T-helper 2 cell treated with Interferon-gamma antibody and Interleukin-4, amounts not matched to agents 5 μg/mL and 100 μg/mL, for 36 hours (primary cell): Measurements from ENCODE around the gene INTS6.

ENCODE experiments used
- DNase-seq: peaks from one replicate; pipeline ENCODE4 v3.0.0; 2021; ENCODE audit warnings: low spot score
- H3K27ac Mint-ChIP-seq: one replicate; pipeline ENCODE4 v1.8.0; 2021; ENCODE audit warnings: mild to moderate bottlenecking, mixed read lengths
- H3K27me3 Mint-ChIP-seq: one replicate; pipeline ENCODE4 v1.8.0; 2021; ENCODE audit warnings: low read depth, mixed read lengths
- H3K36me3 Mint-ChIP-seq: one replicate; pipeline ENCODE4 v1.8.0; 2021; ENCODE audit warnings: low read depth, mixed read lengths
- H3K4me1 Mint-ChIP-seq: one replicate; pipeline ENCODE4 v1.8.0; 2021; ENCODE audit warnings: low read depth, mixed read lengths
- H3K4me3 Mint-ChIP-seq: one replicate; pipeline ENCODE4 v1.8.0; 2022; ENCODE audit warnings: mild to moderate bottlenecking, moderate library complexity, mixed read lengths
- H3K9me3 Mint-ChIP-seq: one replicate; pipeline ENCODE4 v1.8.0; 2021; ENCODE audit warnings: mixed read lengths

INTS6 gene

DNA sequence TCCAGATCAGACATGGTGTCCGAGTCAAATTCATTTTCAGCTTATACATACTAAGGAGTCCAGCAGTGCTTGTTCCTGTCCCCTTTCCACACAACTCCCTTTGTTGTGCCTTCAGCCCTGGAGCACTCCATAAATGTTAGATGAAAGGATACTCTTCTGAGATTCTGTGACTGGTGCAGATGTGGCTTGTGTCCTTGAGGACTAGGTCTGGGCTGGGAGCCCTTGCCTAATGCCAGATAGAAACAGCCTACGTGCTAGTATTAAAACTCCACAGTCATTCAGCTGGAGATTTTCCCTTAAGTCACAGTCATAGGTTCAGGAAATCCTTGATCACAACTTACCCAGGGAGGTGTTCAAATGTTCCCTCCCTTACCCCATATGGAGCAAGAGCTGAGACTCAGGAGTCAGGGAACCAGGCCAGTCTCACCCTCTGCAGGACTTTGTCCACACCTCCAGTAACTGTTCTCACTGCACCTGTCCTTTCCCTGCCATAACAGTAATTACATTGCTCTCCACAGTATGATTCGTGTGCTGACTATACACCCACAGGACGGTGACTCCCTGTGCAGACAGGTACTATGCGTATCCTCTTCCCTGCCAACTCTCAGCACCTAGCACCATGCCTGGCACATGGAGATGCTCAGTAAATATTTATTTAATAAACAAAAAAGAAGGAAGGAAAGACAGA is 128.9 kb downstream of the INTS6 start:
- H3K36me3 Mint-ChIP-seq = no peaks in the 10 kb centered on the region
- no peak overlapping the region for H3K4me3 Mint-ChIP-seq
- DNase-seq = no peak
- no peaks in the 10 kb centered on the region for H3K4me1 Mint-ChIP-seq
- H3K27me3 Mint-ChIP-seq = no peaks in the 10 kb centered on the region
- H3K27ac Mint-ChIP-seq = no peak overlapping the region
- H3K9me3 Mint-ChIP-seq = no peaks in the 10 kb centered on the region

DNA sequence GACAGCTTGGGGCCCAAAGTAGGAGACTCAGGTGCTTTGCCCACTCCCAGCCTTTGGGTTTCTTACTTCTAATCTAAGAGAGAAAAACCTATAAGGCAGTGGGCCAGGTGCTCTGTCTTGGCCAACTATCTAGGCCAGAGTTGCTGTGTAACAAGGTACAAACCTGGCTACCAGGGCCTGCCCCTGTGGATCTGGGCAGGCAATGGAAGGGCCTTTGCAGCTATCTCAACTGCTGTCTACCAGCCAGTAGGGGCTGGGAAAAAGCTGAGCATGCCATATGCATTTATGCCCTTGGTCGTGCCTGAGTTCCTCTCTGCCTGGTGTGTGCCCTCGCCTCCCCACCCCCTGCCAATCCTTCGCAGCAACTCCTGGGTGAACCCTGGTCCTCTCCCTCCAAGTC is 130.0 kb downstream of the INTS6 start:
- no peaks in the 10 kb centered on the region for H3K27me3 Mint-ChIP-seq

DNA sequence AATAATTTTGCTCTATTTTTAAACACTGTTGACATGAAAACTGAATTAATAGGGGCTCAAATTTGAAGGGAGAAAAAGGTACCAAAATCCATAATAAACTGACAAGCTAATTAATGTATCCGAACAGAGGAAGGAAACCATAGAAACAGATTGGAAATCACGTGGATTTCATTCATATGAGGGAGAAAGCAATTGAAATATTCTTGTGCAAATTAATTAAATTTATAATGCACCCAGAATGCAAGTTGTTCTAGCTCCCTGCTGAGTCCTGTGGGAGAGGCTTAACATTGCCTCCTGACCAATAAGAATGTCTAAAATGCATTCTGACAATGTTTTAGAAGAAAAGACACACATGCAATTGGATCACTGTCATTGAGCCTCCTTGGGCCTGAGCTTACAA is 131.0 kb downstream of the INTS6 start:
- H3K36me3 Mint-ChIP-seq = no peaks in the 10 kb centered on the region
- H3K9me3 Mint-ChIP-seq = no peaks in the 10 kb centered on the region
- DNase-seq = no peak
- H3K4me1 Mint-ChIP-seq = no peaks in the 10 kb centered on the region
- H3K27me3 Mint-ChIP-seq = no peaks in the 10 kb centered on the region
- H3K27ac Mint-ChIP-seq = no peak overlapping the region
- H3K4me3 Mint-ChIP-seq = no peak overlapping the region

More for the DNA sequence above, 130.0 kb downstream of the INTS6 start:
- Mint-ChIP-seq H3K27ac (no peak overlapping the region), H3K4me3 (no peak overlapping the region), H3K4me1 (no peaks in the 10 kb centered on the region), H3K9me3 (no peaks in the 10 kb centered on the region), H3K36me3 (no peaks in the 10 kb centered on the region)
- DNase-seq = no peak

DNA sequence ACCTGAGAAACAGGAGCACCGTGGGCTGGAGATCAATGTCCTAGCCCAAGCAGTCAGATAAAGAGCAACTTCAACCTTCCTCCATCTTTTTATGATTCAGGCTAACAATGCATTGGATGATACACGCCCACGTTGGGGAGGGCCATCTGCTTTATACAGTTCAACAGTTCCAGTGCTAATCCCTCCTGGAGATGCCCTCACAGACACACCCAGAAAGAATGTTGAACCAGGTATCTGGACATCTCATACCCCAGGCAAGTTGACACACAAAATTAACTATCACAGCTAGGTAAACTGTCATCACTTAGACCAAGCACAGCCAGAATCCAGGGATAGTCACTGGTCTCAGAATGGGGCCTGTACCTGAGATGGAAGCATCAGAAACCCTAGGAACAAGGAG is 134.0 kb downstream of the INTS6 start:
- no peak for DNase-seq
- H3K36me3 Mint-ChIP-seq = no peaks in the 10 kb centered on the region
- no peaks in the 10 kb centered on the region for H3K9me3 Mint-ChIP-seq
- H3K4me1 Mint-ChIP-seq = no peaks in the 10 kb centered on the region
- H3K27ac Mint-ChIP-seq = no peak overlapping the region
- H3K27me3 Mint-ChIP-seq = no peaks in the 10 kb centered on the region
- H3K4me3 Mint-ChIP-seq = no peak overlapping the region

DNA sequence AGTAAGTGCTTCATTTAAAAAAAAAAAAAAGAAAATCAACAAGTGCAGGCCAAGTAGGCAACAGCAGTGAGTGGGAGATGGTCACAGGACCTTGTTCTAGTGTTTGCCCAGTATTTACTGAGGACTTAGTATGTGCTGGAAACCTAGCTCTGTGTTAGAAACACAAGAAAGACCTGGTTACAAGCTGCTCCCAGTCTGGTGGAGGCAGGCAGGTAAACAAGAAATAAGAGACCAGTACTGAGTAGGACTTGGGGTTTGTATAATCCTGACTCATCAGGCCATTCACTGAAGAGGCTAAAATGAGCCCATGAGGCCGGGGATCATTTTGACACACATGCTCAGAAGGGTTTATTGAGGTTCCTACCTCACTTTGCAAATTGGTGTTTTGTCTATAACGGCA is 134.8 kb downstream of the INTS6 start:
- no peaks in the 10 kb centered on the region for H3K9me3 Mint-ChIP-seq
- no peak for DNase-seq
- no peak overlapping the region for H3K27ac Mint-ChIP-seq
- no peaks in the 10 kb centered on the region for H3K36me3 Mint-ChIP-seq
- no peak overlapping the region for H3K4me3 Mint-ChIP-seq
- H3K27me3 Mint-ChIP-seq = peaks cover 2% of the 10 kb centered on the region
- no peaks in the 10 kb centered on the region for H3K4me1 Mint-ChIP-seq

DNA sequence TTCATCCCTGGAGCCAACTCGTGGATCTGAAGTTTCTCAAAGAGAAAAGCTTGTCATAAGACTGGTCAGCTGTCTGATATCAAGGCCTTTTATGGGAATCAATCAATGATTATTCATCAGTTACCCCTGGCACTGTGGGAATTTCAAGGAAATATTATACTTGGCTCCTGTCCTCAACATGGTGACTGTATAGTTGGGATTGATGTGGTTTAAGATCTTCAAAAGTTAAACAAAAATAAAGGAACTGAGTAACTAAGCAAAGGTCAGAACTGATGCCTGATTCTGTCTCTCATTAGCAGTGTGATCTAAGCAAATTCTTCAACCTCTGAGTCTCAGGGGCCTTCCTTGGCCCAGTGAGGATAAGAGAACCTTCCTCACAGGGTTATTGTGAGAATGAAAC is 135.6 kb downstream of the INTS6 start:
- Mint-ChIP-seq H3K4me1 (no peaks in the 10 kb centered on the region), H3K9me3 (no peaks in the 10 kb centered on the region), H3K4me3 (no peak overlapping the region), H3K27me3 (peaks cover 3% of the 10 kb centered on the region), H3K36me3 (no peaks in the 10 kb centered on the region), H3K27ac (no peak overlapping the region)
- no peak for DNase-seq

DNA sequence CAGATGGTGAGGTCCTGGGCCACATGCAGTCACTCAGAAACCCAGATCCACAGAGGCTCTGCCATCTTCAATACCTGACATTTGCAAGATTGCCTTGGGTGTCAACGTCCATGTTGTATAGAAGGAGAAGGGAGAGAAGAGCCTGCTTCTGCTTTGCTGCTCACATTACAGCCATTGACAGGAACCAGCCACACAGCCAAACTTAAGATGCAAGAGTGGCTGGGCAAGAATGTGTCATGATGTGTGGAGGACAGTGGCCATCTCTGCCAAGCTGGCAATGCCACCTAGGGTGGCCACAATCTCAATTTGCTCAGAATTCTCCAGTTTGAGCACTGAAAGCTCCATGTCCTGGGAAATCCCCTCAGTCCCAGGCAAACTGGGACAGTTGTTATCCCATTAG is 139.2 kb downstream of the INTS6 start:
- H3K36me3 Mint-ChIP-seq = no peaks in the 10 kb centered on the region
- no peak overlapping the region for H3K27ac Mint-ChIP-seq
- no peaks in the 10 kb centered on the region for H3K9me3 Mint-ChIP-seq
- no peak for DNase-seq
- peaks cover 8% of the 10 kb centered on the region for H3K27me3 Mint-ChIP-seq
- no peaks in the 10 kb centered on the region for H3K4me1 Mint-ChIP-seq
- no peak overlapping the region for H3K4me3 Mint-ChIP-seq

DNA sequence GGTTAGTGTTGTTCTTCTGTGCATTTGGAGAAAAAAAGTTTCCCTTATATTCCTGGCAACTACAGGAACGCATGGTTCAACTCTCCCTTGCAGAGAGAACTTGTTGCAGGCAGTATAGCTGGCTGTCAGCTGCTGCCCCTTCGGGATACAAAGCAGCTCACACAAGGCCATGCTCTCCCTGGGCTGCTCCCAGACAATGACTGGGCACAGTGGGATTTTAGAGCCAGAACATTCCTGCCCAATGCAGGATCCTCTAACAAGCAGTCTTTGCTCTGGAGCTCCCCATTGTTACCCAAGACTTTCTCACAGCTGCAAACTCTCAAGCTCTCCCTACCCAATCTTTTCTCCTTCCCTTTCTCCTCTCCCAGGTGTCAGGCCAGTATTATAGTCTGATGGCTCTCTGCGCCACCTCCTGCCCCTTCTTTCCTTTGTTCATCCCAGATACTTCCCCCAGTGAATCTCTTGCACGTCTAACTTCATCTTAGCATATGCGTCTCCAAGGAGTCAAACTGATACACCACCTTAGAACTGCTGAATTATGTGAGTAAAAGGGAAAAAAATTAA is 140.8 kb downstream of the INTS6 start:
- Mint-ChIP-seq H3K9me3 (no peaks in the 10 kb centered on the region), H3K27me3 (peaks cover 11% of the 10 kb centered on the region), H3K4me1 (no peaks in the 10 kb centered on the region), H3K36me3 (no peaks in the 10 kb centered on the region), H3K4me3 (no peak overlapping the region), H3K27ac (no peak overlapping the region)
- no peak for DNase-seq
